GM18867 (cell line): ENCODE measurements around the gene INO80D.
"Not testable (repeated sequence)": the region's sequence is repeated elsewhere in the genome, so short reads cannot be mapped to it uniquely, and the experiment has no call there.

Experiments used
- ATAC-seq: cut with Tn5 transposase; IDR thresholded peaks from one replicate; pipeline ENCODE4 v1.9.1; 2021; ENCODE audit warnings: mild to moderate bottlenecking, moderate library complexity; ENCODE audit not compliant: unreplicated experiment

The INO80D gene

GRCh38 chr2:206031162-206031784 lies 54.7 kb downstream of the INO80D start:
- ATAC-seq = peak; percentile 65

DNA sequence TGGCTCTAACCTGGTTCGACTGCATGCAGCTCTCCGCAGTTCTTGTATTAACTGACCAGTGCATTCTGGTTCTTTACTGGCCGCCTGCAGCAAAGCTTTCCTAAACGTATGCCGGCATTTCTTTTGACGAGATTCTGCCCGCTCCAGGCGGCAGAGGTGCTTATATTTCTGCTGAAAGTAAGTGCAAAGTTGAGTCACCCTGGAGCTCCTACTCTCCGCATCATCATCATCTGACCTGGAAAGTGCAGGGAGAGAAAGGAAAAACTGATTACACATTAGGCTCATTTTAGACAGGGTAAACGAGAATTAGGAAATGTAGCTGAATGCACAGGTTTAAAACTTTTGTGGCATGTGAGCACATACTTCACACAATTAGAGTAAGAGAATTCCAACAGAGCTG lies 57.9 kb downstream of the INO80D start:
- ATAC-seq = no peak

DNA sequence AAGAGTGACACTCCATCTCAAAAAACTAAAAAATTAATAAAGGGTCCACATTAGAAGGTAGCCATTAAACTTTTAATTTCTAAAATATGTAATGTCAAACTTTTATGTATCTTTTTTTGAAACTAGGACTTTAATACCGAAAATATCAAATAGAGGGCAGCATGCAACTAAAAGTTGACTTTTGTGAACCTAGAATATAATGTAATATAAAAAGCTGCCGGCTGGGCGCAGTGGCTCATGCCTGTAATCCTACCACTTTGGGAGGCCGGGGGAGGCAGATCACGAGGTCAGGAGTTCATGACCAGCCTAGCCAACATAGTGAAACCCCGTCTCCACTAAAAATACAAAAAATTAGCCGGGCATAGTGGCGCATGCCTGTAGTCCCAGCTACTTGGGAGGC lies 62.8 kb downstream of the INO80D start:
- ATAC-seq = no peak

DNA sequence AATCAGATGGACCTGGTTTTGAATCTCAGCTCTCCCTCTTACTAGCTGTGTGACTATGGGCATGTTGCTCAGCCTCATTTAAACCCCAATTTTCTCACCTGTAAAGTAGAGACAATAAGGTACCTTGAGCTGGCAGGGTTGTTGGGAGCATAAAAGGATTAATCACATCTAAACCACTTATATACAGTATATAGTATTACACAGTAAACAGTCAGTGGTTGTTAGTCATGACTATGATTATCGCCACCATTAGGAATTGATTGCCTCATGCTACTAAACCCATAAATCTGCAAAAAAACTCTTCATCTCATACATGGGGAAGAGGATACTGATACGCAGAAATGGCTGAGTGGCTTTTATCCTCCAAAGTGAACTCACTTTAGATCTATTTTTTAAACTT lies 65.8 kb downstream of the INO80D start:
- no peak for ATAC-seq

- ATAC-seq = not testable (repeated sequence)
These were observed 70.2 kb downstream of the INO80D start for GRCh38 chr2:206015746-206016145.

DNA sequence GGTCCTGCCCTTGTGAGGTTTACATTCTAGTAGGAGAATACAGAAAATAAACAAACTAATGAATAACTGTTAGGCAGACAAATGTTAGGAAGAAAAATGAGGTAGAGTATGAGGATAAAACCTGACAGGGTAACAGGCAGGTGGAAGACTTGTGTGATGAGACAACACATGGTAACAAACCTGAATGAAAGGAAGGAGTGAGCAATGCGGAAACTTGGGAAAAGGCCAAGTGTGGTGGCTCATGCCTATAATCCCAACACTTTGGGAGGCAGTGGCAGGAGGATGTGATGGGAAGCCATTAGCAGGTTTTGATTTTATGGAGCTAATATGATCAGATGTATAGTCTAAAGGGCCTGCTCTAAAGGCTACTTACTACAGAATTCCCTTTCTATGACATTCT lies 74.2 kb downstream of the INO80D start:
- ATAC-seq = no peak

DNA sequence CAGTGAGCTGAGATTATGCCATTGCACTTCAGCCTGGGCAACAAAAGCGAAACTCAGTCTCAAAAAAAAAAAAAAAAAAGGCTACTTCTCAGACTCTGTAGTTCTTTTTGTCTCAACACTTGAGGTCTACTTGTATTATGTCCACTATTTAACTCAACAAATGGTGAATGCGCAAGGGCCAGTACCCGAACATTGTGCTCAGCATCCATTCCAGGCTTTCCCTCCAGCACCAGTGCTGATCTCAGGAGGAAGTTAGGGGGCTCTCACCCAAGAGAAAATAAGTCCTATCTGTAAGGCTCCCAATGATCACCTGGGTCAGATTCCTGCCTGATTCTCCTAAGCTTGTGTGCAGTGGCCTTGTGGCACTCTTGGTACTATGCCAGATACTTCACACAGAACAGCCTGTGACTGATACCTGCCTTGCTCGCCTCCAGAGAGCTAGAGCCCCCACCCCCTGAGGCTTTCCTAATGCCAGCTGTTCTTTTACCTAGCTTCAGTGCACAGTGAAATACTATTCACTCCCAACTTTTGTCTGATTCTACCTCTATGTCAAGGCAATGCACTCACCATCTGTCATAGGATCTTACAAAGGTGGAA lies 74.9 kb downstream of the INO80D start:
- ATAC-seq = no peak

GRCh38 chr2:206004004-206004693 lies 81.8 kb downstream of the INO80D start:
- ATAC-seq = peak; percentile 43

- no peak for ATAC-seq
These were observed 83.5 kb downstream of the INO80D start for GRCh38 chr2:206002440-206002839.

- no peak for ATAC-seq
These were observed 84.1 kb downstream of the INO80D start for GRCh38 chr2:206001912-206002311.

- no peak for ATAC-seq
These were observed 85.2 kb downstream of the INO80D start for GRCh38 chr2:206000776-206001175.

- ATAC-seq = no peak
These were observed 87.4 kb downstream of the INO80D start for GRCh38 chr2:205998583-205998982.

GRCh38 chr2:205996161-205996560 lies 89.8 kb downstream of the INO80D start:
- ATAC-seq = no peak

GRCh38 chr2:205995260-205995659 lies 90.7 kb downstream of the INO80D start:
- no peak for ATAC-seq

DNA sequence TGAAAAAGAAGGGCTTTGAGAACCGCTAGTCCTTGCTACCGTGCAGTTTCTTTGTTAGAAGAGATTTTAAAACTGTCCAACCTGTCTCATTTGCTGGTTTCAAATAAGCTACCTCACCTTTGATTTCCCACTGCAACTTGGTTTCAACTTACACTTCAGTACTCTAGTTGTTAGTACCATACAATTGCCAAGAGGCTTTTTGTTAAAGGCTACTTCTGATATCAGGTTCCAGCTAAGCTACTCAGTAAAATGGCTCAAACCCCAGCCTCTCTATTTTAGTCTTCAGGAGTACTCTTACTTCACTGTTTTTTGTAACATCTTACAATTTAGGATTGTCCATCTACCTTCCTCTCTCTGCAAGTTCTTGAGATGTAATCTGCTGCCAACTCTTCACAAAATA lies 91.6 kb downstream of the INO80D start:
- no peak for ATAC-seq

GRCh38 chr2:205990104-205990503 lies 95.9 kb downstream of the INO80D start:
- ATAC-seq = no peak

DNA sequence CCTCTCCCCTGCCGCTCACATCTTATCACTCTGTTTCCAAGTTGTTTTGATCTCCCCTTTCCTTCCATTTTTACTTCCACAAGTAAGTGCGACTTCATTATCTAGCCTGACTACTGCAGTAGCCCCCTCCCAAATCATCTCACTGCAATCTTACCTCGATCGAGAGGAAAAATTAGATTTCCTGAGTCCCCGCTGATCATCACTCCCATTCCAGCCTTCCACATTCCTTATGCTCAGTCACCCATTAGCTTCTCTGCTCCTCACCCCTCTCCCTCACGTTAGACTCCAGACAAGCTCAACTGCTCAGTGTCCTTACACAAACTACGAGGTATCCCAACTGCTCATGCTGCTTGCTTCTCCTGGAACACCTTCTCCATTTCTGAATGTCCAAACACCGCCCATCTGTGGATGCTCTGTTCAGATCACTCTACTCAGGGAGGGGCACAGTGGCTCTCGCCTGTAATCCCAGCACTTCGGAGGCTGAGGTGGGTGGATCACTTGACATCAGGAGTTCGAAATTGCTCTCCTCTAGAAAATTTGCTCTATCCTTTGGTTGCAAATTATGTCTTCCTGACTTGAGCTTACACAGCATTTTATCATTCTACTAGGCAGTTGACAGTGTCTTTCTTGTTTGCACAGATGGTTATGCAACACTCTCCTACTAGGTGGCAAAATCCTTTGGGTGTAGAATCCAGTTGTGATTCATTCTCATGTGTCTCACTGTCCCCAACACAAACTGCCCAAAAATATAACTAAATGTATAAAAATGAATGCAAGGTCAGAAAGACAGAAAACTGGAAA lies 96.5 kb downstream of the INO80D start:
- ATAC-seq = no peak

- not testable (repeated sequence) for ATAC-seq
These were observed 97.3 kb downstream of the INO80D start for GRCh38 chr2:205988681-205989080.

GRCh38 chr2:205988274-205988673 lies 97.7 kb downstream of the INO80D start:
- no peak for ATAC-seq

- not testable (repeated sequence) for ATAC-seq
These were observed 99.6 kb downstream of the INO80D start for GRCh38 chr2:205986334-205986733.

GRCh38 chr2:205984381-205984780 lies 101.6 kb downstream of the INO80D start:
- peak; percentile 95 for ATAC-seq
